T-helper 22 cell (primary cell): Measurements from ENCODE around the gene RASD2.

ENCODE experiments used
- DNase-seq: peaks from one replicate; pipeline ENCODE4 v3.0.0-alpha.2; 2020; ENCODE audit warnings: low read depth

RASD2 gene

DNA sequence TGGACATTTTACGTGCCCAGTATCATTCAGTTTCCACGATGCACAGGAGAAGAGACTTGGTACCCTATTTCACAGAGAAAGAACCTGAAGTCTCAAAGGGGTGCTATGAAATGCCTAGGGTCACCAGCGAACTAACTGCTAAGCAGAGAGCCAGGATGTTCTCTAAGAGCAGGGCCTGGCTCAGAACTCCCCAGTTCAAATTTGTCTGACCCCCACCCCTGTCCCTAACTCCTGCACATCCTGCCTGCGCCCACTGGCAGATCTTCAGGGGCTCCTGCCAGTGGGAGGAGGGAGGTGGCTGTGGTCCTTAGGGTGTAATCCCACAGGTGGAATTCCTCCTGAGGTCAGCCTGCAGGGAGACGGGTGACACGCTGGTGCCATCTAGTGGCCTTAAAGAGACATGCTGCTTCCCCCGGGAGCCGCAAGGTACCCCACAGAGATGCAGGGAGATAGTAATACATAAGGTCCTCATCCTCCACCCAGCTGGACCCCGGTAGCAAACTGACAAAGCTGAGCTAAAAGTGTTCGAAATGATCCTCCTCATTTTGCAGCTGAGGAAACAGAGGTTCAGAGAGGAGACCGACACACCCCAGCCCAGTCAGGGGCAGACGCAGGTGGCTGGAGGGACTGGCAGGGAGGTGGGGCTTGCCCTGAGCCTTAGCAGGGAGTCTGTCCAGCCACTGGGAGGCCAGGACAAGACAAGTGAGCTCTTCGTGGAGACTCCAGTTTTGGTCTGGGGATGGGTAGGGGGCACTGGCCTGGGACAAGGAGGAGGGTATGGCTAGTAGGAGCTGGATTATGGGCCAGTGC is 42.4 kb downstream of the RASD2 start:
- peak; percentile 15 for DNase-seq

DNA sequence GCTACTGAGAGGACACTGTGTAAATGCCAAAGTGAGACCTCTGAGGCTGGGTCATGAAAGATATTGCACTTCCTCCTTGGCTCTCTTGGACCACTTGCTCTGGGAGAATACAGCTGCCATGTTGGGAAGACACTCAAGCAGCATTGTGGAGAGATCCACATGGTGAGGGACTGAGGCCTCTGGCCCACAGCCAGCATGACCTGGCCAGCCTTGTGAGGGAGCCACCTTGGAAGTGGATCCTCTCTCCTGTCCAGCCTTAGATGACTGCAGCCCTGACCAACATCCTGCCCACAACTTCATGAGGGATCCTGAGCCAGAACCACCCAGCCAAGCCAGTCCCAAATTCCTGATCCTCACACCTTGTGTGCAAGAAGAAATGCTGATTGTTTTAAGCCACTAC is 46.1 kb downstream of the RASD2 start:
- DNase-seq: no peak

- DNase-seq: no peak
Measured at GRCh38 chr22:35587447-35587870, 46.8 kb downstream of the RASD2 start.

GRCh38 chr22:35587896-35588295 is 47.3 kb downstream of the RASD2 start:
- DNase-seq: no peak

DNA sequence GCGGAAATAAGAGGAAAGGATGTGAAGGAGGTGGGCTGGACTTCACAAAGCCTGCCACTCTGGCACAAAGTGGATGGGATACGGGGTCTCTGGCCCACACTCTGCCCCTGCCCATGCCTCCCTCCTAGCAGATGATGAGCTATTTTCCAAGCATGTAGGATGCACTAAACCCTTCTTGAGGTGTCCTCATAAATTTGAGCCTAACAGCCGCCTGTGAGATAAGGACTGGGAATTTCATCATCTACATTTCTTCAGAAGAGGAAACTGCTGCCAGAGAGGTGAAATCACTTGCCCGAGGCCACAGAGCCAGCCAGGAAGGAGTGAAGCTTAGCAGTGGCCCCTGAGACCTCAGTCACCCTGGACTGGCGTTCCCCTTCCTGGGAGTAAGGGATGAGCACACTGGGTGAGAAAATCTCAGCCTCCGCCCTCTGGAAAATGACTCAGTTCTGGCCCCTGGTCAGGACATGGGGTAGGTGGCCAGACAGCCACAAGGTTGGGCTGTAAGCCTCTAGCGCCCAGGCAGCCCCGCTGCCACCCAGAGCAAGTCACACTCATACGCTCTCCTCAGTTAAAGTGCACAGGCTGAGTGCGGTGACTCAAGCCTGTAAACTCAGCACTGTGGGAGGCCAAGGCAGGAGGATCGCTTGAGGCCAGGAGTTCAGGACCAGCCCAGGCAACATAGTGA is 48.6 kb downstream of the RASD2 start:
- DNase-seq: no peak

GRCh38 chr22:35589756-35590093 is 49.1 kb downstream of the RASD2 start:
- no peak for DNase-seq

- DNase-seq: no peak
Measured at GRCh38 chr22:35590634-35591295, 50.1 kb downstream of the RASD2 start.

GRCh38 chr22:35591714-35592417 is 51.2 kb downstream of the RASD2 start:
- DNase-seq: no peak

GRCh38 chr22:35592418-35592967 is 51.9 kb downstream of the RASD2 start:
- DNase-seq: no peak

DNA sequence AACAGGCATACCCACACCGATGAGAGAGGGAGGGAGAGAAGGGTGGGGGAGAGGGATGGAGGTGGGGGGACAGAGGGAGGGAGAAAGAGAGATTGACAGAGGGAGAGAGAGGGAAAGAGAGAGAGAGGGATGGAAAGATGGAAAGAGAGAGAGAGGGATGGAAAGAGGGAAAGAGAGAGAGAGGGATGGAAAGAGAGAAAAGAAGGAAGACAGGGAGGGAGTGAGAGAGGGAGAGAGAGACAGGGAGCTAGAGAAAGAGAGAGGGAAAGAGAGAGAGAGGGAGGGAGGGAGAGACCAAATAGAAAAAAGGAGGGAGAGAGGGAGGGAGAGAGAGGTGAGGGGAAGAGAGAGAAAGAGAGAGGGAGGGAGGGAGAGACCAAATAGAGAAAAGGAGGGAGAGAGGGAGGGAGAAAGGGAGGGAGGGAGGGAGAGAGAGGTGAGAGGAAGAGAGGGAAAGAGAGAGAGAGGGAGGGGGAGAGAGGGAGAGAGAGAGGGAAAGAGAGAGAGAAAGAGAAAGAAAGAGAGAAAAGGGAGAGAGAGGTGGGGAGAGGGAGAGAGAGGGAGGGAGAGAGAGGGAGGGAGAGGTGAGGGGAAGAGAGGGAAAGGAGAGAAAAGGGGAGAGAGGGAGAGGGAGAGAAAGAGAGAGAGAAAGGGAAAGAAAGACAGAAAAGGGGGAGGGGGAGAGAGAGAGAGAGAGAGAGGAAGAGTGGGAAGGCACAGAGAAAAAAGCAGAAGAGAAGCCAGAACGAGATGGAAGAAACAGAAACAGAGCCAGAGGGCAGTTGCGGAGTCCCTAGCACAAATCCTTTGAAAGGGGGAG is 52.6 kb downstream of the RASD2 start:
- DNase-seq: no peak

DNA sequence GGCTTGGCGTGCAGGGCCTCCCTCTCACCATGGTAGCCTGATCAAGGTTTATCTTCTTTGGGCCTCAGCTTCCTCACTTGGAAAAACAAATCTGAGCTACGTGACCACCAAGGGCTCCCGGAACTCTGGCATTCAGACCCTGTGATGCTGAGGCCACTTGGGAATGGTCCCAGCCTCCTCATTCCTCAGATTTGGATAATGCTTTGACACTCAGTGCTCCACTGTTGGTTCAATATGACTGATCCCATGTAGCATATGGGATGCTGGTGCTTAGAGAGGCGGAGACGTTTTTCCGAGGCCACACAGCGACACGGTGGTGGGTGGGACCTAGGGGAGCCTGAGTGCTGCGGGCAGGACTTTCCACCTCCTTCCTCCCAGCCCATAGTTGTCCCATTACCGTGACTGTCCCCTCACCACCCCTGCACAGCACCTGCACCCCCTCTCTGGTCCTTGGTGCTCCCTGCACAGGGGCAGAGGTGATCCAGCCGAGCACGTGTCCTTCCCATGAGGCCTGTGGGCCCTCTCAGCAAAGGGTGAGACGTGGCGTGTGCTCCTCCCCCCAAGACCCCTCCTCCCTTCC is 53.4 kb downstream of the RASD2 start:
- DNase-seq: no peak

DNA sequence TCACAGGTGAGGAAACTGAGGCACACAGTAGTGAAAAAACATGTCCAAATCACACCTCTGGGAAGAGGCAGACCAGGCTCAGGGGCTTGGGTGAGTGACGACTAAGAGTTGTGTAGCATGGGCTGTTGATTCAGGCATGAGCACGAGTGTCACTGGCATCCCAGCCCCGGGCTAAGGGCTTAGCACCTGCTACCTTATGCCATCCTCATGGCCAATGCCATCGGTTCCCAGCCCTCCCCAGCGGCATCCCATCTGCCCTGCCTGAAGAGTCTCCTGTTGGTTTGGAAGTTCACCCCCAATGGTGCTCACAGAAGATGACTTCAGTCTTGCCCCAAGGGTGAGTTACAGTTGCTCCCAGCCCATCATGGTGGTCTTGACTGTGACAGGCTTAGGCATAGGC is 54.1 kb downstream of the RASD2 start:
- DNase-seq: no peak

- no peak for DNase-seq
Measured at GRCh38 chr22:35596821-35597220, 56.2 kb downstream of the RASD2 start.

DNA sequence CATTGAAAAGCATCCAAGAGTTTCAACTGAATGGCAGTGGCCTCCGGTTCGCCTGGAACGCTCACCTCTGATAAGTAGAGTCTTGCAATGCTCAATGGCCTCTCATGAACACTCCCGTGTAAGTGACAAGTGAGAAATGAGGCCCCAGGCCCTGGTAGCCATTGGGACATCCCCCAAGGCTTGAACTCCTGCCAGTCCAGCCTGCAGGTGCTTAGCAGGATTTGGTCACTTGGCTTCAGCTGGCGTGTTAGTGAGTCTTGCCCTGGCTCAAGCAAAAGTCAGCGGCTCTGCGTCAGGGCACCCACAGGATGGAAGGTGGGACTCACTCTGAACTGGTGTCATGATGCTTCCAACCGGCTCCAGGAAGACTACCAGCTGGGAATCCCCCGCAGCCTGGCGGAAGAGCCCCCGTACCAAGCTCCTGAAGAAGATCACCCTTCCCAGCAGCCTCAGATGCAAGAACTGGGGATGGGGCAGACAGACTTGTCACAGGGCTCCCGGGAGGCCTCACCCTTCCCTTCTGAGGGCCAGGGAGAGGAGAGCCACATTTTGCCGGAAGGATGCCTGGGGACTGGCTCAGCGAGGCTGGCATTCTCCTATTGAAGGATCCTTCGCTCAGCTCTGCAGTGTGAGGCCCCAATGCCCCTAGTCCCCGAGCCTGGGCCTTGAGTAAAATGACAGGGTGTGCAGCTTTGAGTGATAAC is 57.2 kb downstream of the RASD2 start:
- DNase-seq: no peak

- DNase-seq: no peak
Measured at GRCh38 chr22:35598396-35598710, 57.7 kb downstream of the RASD2 start.

DNA sequence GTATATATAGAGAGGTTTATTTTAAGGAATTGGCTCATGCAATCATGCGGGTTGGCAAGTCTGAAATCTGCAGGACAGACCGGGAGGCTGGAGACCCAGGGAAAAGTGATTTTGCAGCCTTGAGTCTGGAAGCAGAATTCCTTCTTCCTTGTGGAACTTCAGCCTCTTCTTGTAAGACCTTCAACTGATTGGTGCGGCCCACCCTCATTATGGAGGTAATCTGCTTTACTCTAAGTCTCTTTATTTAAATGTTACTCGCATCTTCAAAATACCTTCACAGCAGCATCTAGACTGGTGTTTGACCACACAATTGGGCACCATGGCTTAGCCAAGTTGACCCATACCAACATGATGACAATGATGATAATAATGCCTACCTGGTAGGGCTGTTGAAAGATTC is 58.7 kb downstream of the RASD2 start:
- DNase-seq: no peak

GRCh38 chr22:35600476-35600875 is 59.8 kb downstream of the RASD2 start:
- no peak for DNase-seq

DNA sequence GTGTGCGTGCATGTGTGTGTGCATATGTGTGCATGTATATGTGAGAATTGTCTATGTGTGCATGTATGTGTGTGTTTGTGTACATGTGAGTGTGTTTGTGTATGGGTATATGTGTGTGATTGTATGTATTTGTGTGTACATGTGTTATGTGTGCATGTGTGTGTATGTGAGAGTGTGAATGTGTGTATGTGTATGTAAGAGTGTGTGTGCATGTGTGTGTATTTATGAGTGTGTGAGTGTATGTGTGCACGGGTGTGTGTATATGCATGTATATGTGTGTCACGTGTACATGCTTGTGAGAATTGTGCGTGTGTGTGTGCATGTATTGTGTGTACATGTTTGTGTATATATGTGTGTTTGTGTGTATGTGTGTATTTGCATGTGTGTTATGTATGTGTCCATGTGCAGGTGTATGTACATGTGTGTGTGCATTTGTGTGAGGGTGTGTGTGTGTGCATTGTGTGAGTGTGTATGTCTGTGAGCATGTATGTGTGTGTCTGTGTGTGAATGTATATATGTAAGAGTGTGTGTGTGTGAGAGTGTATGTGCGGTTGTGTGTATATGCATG is 60.5 kb downstream of the RASD2 start:
- no peak for DNase-seq

DNA sequence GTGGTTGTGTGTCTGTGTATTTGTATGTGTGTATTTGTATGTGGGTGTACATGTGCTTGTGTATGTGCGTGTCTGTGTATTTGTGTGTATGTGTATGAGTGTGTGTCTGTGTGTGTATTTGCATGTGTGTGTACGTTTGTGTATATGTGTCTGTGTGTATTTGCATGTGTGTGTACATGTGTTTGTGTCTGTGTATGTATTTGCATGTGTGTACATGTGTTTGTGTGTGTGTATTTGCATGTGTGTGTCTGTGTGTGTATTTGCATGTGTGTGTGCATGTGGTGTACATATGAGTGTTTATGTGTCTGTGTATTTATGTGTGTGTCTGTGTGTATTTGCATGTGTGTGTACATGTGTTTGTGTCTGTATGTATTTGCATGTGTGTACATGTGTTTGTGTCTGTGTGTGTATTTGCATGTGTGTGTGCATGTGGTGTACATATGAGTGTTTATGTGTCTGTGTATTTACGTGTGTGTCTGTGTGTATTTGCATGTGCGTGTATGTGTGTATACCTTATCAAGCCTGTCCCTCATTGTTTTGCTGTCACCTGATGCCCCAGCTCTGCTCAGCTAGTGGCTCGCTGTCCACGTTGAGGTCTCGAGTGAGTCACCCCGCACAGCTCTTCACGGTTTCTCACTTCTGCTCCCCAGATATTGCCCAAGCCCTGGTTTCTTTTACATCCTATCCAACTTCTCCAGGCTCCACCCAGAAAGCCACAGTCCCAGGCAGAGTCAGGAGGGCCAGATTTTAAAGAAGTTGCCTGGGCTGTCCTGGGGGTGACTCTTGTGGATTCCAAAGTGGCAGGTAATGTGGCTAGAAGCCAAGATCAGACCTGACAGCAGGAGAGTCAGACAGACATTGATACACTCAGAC is 61.3 kb downstream of the RASD2 start:
- DNase-seq: no peak
